Inflammatory macrophage treated with lipopolysaccharide for 4 hours (primary cell): Measurements from ENCODE around the gene ZNF446.
A peak's percentile ranks its signal among the peaks of the same experiment; 100 is the strongest.
"Not testable (repeated sequence)": the region's sequence is repeated elsewhere in the genome, so short reads cannot be mapped to it uniquely, and the experiment has no call there.

Experiments used
- DNase-seq: peaks from one replicate; pipeline ENCODE4 v3.0.0-alpha.2; 2020

ZNF446 gene

DNA sequence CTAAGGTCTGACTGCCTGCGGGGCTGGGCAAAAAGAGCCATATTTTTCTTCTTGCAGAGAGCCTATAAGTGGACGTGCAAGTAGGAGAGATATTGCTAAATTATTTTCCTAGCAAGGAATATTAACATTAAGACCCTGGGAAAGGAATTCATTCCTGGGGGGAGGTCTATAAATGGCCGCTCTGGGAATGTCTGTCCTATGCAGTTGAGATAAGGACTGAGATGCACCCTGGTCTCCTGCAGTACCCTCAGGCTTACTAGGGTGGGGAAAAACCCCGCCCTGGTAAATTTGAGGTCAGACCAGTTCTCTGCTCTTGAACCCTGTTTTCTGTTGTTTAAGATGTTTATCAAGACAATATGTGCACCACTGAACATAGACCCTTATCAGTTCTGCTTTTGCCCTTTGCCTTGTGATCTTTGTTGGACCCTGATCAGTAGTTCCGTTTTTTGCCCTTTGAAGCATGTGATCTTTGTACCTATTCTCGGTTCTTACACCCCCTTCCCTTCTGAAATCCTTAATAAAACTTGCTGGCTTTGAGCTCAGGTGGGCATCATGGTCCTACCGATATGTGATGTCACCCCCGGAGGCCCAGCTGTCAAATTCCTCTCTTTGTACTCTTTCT lies 31.6 kb downstream of the ZNF446 start:
- not testable (repeated sequence) for DNase-seq

DNA sequence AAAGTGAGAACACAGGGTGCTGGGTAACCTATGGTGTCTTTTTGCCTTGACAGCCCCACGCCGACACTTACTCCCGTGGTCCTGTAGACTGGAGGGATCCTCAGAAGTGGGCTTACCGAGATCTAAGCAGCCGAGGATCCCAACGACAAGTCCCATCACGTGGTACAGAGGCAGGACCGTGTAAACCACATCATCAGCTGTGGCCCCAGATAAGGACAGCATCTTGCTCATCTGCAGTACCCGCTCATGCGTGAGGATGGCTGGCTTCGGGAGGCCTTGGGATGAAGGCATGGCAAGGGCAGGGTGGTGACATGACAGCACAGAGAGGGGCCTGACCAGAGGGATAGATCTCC lies 33.6 kb downstream of the ZNF446 start:
- DNase-seq: no peak

DNA sequence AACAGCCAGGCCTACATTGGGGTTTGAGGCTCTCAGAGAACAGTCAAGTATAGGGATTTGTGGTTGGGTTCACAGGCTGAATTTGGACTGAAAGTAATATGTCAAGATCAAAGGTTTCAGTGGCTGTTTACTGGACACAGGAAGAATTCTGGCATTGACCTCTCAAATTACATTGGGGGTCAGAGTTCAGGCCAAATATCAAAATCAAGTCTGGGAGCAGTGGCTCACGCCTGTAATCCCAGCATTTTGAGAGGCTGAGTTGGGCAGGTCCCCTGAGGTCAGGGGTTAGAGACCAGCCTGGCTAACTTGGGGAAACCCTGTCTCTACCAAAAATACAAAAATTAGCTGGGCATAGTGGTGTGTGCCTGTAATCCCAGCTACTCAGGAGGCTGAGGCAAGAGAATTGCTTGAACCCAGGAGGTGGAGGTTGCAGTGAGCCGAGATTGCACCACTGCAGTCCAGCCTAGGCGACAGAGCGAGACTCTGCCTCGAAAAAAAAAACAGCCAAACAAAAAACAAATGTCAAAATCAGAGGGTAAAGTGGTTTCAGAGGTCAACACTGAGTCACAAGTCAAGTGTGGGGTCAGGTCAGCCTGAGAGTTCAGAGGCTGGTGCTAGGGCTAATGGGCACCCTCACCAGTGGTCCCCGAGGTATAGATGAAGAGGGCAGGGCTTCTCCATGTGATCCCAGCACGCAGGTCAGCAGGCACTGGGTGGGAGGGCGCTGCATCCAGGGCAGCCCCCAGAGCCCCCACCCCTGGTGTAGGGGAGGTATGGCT lies 34.1 kb downstream of the ZNF446 start:
- no peak for DNase-seq

DNA sequence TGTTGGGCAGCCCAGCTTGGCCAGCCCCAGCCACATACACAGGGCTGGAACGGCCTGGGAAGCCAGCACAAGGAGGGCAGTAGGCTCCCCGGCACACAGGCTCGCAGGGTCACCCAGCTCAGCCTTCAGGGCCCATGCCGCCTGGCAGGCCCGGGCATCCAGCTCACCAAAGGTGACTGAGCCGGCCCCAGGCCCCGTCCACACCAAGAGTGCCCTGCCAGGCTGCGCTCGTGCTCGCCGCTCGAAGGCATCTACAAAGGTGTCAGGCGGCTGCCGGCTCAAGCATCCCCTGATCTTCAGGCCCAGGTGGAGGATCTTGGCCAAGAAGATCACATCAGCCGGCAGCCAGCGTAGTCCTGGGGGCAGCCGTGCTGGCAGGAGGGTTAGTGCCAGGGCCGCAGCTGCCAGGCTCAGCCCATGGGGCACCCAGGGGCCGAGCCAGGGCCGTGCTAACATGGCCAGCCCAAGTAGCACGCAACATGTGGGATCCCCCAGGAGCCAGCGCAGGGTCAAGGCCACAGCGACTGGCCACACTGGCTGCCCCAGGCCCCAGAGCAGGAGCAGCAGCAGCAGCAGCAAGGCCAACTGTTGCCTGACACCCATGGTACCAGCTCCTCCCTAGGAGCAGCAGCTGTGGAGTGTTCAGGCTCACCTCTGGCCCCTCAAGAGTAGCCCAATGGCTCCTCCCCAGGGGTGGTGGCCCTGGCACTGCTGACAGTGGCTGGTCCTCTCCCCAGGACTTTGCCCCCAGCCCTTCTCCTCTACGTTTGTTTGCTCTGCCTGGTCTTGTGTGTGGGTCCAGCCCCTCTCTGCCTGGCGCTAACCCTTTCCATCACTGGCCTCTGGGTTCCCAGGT lies 35.4 kb downstream of the ZNF446 start, which contains the start of gene SLC27A5:
Gene SLC27A5 (minus strand): TSS at position 640 of the 856 bp plus-strand sequence. CDS start 37 bp downstream, at position 603.
- no peak for DNase-seq

DNA sequence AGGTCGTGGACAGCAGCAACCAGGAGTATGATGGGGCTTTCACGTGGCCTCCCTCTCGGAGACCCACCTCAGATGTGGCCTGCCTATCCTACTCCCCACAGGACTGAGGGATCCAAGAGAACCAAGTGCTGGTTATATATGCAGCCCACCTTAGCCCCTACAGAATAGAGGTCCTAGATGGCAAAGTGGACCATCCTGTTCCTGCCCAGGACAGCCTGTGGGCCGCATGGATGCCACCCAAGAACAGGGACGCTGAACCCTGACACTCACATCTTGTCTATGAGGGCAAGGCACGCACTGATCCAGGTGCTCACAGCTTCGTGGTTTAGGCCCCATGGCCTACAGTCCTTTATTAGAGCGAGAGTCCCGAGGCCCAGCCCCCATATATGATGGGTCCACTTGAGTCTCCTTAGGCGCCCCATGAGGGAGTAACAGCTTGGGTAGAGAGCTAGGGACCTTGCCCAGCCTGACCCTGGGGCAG lies 37.1 kb downstream of the ZNF446 start:
- no peak for DNase-seq

DNA sequence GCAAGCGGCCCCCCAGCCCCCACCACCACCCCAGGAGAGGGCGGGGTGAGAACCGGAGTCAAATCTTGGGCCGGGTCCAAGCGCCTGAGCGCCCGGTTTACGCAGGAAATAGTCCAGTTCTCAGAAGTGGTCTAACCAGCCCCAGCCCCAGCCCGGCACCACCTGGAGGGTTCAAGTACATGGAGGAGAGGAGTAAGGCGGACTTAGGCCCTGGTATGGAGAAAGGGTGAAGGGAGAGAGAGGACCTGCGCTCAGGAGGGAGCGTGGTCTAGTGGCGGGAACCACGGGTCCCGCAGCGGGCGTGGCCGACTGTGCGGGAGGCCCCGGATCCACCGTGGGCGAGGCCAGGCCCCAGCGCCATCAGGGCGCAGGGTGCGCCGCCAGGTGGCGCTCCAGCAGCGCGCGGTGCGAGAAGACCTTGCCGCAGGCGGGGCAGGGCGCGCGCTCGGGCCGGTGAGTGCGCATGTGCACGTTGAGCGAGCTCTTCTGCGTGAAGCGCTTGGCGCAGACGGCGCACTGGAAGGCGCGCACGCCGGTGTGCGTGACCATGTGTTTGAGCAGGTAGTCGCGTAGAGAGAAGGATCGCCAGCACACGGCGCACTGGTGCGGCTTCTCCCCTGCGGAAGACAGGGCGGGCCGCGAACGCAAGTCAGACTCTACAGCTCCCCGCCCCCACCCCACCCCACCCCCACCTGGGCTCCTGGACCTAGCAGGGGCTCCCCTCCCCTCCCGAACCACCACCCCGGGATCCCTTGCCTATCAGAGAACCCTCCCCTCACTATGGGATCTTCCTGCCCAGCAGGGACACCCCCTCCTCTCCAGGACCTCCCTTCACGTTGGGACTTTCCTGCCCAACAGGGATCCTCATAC lies 37.8 kb downstream of the ZNF446 start:
- peak; percentile 95 for DNase-seq

DNA sequence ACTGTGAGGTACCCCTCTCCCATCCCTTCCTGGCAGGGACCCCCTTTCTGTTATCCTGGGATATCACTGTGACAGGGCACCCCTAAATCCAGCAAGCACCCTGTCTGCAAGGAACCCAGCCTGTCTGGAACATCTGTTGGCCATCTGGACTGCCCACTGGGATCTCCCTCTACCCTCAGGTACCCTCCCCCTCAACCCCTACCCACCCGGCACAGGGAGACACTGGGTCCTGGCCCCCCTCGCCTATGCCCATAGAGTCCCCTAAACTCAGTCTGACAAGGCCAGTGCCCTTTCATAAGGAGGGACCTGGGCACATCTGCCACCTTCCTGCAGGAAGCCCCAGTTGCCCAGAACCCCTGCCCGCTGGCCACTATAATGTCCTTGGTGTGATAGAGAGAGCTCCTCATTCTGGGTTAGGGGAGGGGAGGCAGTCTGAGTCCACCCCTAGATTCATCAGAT lies 38.4 kb downstream of the ZNF446 start:
- no peak for DNase-seq

DNA sequence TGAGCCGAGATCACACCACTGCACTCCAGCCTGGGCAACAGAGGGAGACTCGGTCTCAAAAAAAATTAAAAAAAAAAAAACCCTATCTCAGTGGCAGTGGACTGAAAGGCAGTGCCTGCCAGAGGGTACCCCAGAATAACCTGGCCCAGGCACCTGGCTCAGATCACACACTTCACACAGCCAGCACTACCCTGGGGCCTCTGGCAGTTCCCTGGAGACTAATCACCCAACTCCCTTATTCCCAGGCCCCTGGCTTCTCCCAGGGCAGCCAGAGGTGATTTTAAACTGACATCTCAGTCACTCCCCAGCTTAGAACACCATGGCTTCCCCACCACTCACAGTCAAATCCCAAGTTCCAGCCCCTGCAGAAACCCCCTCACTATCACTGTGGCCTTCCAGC lies 39.1 kb downstream of the ZNF446 start:
- DNase-seq: no peak

DNA sequence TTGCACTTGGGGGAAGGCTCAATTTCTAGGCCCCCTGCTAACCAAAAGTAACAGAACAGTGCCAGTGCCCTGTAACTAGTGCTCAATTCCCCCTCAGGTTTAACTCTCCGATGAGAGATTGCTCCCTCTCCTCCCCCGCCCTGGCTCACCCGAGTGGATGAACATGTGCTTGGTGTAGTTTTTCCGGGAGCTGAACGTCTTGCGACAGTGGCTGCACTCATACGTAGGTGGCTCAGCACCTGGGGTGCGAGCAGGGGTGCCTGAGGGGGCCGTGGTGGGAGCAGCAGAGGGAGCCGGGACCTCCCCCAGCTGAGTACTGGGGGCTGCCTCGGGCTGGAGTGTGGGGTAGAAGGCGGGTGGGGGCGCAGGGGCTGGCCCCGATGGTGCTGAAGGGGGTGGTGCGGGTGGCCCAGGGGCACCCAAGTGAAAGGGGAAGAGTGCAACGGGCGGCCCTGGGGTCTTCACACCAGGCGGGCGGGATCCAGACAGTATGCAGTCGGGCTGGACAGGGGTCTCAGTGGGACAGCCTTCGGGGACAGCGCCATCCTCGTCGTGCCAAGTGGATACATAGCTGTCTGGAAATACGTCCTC lies 40.2 kb downstream of the ZNF446 start:
- no peak for DNase-seq

DNA sequence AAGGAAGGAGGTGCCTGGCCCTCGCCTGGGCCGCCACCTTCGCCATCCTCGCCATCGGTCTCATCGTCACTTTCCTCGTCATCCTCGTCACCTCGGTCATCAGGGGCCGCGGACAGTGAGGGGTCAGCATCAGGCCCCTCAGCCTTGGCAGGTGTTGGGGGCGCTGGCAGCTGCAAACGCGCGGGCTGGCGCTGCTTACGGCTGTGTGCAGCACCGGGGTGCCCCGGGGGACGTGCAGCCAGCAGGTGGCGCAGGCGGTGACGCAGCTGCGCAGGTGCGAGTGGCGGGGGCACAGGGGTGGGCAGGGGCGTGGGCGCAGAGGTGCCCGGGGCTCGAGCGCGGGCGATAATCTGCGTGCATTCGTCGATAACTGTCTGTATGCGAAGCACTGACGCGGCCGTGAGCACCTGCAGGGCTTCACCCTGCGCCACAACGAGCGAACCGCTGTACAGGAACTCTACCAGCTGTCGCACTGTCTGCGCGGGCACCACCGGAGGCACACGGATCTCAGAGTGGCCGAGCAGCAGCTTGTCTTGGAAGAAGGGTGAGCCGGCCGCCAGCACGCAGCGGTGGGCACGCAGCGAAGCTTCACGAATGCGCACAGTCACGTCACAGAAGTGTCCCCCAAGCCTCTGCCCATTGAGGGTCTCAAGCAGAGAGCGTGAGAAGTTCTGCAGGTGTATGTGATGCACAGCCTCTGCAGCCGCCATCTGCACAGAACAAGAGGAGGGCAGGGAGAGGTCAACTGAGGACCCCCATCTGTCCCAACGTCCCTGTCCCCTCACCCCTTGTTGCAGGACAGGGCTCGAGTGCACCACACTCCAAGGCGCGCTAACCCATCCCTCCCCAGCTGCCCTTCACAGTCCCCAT lies 41.0 kb downstream of the ZNF446 start:
- no peak for DNase-seq

DNA sequence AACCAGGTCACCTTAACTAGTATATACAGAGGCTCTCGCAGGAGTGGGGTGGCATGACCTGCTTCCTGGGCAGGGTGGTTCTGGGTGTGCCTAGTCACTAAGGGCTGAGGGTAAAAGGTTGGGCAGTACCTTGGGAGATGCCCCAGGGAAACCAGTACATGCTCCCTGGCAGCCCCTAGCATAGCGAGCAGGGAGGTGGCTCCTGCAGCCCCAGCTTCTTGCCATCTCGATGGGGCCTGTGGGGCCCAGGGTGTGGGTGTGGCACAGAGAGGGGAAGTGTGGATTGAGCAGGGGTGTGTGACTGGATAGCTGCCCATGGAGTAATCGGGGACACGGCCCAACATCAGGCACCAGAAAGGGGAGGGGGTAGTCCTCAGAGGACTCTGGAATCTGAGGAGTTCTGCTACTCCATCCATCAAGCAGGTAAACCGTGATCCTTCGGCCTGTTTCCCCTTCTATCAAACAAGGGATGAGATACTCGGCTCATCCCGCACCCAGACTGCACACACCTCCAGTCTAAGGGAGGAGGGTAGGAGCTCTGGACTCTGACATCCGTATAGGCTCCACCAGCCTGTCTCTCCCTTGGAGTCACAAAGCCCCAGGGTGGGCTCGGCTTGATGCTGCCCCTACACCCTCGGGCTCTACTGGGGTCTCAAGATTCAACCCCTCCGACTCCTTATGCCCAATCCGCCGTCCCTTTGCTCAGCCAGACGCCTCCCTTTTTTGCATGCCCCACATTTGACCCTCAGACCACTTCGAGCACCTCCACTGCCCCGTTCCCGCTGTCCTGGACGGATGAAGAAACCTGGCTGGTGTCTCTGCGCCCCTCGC lies 42.3 kb downstream of the ZNF446 start:
- peak; percentile 61 for DNase-seq

DNA sequence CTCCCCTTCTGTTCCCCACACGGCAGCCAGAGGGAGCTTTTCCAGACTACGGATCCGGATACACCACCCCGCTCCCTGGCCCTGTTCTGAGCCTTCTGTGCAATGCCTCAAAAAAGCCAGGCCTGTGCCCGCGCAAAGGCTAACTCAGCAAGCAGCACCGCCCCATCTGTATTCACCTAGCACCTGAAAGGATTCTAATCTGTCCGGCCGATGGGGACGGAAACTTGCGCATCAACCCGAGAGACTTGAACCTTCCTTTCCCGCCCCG lies 42.9 kb downstream of the ZNF446 start:
- DNase-seq: peak; percentile 61

DNA sequence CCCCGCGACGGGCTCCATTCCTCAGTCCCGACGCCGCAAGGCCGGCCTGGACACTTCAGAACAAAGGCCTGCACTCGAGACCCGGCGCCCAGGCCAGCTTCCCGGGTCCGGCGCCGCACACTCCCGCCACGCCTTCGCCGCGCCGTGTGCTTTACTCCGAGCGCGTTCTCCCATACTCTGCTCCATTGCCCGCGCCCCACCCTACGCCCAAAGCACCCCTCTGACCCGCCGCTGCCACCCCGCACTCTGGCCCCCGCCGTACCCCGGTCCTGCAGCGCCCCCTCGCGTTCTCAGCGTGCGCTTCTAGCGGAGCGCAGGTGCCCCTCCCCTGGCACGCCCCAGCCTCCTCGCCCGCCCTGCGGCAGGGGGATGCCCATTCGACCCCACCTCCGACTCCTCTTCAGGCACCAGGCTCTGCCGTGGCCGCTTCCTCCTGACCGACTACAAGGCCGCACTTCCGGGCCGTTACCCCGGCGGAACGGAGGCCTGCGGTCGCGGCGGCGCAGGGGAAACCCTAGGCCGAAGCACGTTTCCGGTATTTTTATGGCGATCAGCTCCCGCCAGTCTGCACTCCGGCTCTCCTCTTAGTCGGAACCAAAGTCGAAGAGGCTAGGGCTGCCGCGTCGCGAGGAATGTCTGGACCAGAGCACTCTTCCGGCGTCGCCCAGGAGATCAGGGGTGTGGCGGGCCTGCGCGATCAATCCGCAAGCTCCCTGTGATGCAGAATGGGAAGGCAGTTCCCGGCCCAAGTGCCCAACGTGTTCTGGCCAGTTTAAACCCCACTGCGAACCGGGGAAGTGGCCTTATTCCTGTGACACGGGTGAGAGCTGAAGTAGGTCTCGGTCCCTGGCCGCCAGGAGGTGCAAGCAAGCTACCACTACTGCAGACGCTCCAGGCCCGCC lies 43.5 kb downstream of the ZNF446 start, which contains the start of gene ZBTB45:
Gene ZBTB45 (minus strand): TSS at position 456 of the 902 bp plus-strand sequence. CDS start 2,137 bp downstream, outside the sequence.
- DNase-seq: peak; percentile 95

DNA sequence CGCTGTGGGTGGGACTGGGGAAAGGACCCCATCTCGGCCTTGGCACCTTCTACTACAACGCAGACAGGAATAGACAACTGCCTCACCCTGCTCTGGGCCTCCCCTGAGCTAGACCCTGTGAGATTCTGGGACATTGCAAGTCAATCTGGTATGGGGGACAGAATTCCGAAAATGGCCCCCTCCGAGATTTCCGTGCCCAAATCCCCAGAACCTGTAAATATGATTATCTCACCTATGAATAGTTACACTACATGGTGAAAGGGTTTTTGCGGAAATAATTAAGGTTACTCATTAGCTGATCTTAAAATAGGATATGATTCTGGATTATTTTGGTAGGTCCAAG lies 44.1 kb downstream of the ZNF446 start:
- no peak for DNase-seq

DNA sequence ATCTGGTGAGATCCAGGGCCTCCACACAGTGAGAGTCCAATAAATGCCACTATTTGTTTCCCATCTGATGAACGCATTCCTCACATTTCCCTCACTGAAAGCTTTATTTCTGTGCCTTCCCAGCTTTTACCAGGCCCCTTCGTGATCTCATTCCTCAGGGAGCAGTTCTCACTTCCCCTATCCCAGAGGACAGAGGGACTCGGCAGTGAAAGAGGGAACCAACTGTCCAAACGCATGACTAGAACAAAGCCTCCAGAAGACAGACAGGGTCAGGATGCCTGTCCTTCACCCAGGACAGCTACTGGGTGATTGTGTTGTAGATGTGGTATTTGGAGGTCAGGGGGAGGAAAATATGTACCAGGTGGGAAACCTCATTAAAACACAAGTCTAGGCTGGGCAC lies 45.5 kb downstream of the ZNF446 start:
- DNase-seq: peak; percentile 37

DNA sequence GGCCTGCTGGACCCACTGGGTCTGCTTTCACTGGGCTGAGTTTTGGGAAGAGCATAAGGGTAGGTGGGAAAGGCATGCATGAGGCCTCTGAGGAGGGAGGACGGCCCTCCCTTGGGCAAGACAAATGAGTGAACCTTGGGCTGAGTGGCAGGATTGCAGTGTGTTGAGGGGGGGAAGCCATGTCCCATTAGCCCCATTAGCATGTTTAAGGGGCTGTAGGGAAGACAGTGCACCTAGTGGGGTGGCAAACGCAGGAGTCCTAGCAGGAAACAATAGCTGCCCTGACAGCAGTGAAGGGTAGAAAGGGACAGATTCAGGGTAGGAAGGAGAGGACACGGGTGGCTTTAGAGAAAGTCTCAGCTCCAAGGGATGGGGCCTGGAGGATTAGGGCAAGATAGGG lies 46.6 kb downstream of the ZNF446 start:
- DNase-seq: no peak

DNA sequence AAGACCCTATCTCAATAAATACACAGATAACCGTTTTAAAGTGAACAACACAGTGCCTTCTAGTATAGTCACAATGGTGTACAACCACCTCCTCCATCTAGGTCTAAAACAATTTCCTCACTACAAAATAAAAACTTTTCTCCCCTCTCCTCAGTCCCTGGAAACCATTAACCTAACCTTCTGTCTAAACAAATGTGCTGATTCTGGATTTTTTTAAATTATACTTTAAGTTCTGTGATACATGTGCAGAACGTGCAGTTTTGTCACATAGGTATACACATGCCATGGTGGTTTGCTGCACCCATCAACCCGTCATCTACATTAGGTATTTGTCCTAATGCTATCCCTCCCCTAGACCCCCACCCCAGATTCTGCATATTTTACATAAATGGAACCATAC lies 53.3 kb downstream of the ZNF446 start:
- no peak for DNase-seq
